Stimulated activated CD4-positive, alpha-beta T cell treated with anti-CD3 and anti-CD28 coated beads, Interleukin-1b, Interleukin-23, amount 100 ng/mL, for 24 hours (primary cell): ENCODE results near the gene FCGR3B.
"Not testable (repeated sequence)": the region's sequence is repeated elsewhere in the genome, so short reads cannot be mapped to it uniquely, and the experiment has no call there.

Source experiments
- DNase-seq, 4 experiments: peaks; one replicate each; pipeline ENCODE4 v3.0.0-alpha.2; 2020; ENCODE audit warnings: low read depth in 4 of 4, low spot score in 1 of 4

Gene FCGR3B

DNA sequence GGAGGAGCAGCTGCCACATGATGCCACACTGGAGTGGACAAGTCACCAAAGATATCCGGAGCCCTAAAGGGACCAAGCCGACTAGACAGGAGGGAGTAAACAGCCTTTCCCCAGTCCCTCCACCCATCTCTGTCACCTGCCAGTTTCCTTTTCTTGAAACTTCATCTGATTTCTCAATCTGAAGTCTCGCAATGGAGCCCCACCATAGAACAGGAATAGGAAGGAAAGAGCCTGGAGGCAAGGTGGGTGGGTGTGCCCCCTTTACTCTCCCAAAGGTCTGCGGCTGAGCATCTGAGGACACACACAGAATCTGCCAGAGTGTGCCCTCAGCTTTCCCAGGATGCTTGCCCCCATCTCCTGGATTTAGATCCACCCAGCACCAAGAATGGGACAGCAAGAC, at the start of gene FCGR3B:
TSS of gene FCGR3B (minus strand) at position 101 of the 400 bp plus-strand sequence. CDS start at position 19, 82 bp downstream.
- DNase-seq, result no peak

DNA sequence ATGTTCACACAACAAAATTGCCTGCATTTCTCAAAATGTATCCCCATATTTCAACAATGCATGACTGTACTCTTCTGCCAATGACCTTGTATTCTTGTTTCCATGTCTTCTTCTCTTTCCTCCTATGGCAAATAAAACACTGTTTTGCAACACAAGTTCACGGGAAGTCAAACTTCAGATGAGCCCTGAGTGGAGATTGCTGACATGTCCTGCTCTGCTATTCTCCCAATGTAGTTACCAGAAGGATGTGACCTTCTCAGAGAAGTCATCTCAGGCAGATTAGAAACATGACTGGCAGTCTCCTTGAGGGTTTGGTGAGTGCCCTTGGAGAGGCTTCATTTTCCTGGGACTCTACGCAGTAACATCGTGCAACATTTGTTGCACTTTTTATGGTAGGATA, 47.5 kb upstream of the FCGR3B start:
- no peak for DNase-seq

- no peak for DNase-seq
Observed at GRCh38 chr1:161676958-161677689, 46.1 kb upstream of the FCGR3B start.

DNA sequence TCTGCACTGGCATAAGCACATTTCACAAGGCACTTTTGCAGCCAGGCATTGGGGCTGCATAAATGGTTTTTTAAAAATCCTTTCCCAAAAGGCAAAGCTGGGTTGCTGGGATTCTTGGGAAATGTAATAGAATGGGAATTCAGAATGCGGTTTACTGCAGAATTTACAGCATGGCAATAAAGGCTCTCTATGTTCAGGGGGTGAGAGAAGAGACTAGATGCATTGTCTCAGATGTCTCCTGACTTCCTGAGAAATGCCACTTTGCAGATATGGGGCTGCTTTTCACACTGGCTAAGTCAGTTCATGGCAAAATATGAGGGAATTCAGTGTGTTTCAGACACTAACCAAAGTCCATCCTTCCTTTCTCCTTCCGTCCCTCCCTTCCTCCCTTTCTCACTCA, 45.5 kb upstream of the FCGR3B start:
- DNase-seq, result no peak

DNA sequence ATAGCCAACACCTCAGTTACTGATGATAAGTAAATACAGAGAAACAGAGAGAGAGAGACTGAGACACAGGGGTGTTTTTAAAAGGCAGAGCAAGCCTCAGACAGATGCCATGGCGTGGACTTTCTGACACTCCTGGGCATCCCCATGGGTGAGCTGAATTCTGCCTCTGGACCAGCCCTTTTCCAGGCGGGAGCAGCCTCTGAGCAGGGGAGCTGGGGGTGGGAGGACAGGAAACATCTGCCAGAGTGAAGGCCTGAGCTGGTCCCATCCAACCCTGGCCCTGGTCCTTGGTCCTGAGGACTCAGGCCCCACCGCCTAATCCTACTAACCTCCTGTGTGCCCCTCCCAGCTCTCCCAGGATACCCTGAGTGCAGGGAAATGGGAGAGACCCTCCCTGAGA, 43.9 kb upstream of the FCGR3B start:
- not testable (repeated sequence) for DNase-seq

- DNase-seq, result not testable (repeated sequence)
Observed at GRCh38 chr1:161674447-161674846, 43.5 kb upstream of the FCGR3B start.

- not testable (repeated sequence) for DNase-seq
Observed at GRCh38 chr1:161673437-161673836, 42.5 kb upstream of the FCGR3B start.

GRCh38 chr1:161671045-161672020, 40.4 kb upstream of the FCGR3B start:
- not testable (repeated sequence) for DNase-seq

DNA sequence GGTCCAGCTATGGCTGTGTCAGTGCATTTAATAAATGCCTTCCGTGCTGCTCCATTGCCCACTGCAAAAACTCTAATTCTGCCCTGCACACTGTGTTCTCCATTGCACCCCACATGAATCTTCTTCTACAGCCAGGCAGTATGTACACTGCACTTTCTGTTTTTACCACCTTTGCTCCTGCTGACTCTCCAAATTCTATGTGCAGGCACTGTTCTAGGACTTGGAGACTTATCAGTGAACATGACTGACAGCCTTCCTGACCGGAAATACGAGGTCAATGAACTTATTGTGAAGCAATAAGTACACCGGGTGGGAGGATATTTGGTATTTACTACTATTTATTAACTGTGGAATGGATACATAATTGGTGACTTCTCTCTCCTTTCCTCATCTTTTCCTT, 33.7 kb upstream of the FCGR3B start:
- not testable (repeated sequence) for DNase-seq

DNA sequence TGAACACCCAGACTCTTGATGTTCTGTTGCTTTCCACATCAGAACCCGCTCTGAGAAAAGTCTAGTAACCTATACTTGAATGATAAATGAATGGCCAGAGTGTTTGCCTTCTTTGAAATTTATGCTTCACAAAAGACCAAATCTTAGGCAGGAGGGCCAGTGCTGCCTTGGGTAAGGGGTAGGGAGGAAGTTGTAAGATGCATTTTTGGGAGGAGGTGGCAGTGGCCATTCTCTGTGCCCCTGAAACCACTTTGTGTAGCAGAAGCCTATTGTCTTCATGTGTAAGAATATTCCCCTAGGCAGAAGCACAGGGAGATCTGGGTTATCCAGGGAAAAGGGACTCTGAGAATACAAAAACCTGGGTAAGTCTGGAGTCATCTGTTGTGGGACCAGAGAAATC, 32.6 kb upstream of the FCGR3B start:
- DNase-seq, result not testable (repeated sequence)

- not testable (repeated sequence) for DNase-seq
Observed at GRCh38 chr1:161662684-161663339, 31.8 kb upstream of the FCGR3B start, which contains the start of gene FCGR2B. FCGR2B (plus strand) TSS chr1:161663143; CDS start chr1:161663242, 99 bp downstream.

DNA sequence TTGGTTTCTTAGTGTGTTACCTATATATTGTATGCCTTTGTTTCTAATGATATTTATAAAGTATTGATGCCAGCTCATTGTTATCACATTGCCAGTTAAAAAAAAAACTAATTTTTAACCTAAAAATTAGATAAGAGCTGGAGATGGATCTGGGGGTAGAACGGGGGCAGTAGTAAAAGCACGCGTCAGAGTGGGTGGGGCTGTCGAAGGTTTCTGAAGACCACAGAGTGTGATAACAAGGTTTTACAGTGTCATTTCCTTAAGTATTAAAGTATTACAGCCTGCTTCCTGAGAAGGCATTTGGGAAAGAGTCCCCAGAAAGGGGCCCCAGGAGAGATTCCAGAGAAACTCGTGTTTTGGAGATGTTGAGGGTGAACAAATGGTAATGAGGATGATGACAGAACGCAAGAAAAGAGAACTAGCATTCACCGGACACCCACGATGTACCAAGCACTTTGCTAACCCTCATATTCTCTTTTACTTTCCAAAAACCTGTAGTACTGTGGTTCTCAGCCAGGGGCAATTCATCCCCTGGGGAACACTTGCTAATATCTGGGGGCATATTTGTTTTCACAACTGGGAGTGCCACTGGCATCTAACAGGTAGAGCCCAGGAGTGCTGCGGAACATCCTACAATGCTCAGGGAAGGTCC, 30.8 kb upstream of the FCGR3B start:
- not testable (repeated sequence) for DNase-seq

DNA sequence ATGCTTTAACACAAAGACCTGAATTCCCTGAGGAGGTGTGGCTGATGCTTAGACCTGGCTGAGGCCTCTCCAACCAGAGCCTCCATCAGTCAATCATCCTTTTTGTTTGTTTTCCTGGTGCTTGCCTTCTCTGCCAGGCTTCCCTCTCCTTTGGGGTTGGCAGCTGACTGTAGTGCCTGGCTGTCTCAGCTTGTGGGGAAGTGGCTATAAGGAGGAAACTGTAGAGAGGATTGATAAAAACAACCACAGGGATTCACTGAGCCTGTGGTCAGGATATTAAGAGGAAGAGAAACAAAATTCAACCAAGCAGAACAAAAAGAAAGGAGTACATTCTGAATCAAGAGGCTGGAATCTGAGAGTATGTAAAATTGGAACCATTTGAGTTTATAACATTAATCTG, 27.5 kb upstream of the FCGR3B start:
- not testable (repeated sequence) for DNase-seq

DNA sequence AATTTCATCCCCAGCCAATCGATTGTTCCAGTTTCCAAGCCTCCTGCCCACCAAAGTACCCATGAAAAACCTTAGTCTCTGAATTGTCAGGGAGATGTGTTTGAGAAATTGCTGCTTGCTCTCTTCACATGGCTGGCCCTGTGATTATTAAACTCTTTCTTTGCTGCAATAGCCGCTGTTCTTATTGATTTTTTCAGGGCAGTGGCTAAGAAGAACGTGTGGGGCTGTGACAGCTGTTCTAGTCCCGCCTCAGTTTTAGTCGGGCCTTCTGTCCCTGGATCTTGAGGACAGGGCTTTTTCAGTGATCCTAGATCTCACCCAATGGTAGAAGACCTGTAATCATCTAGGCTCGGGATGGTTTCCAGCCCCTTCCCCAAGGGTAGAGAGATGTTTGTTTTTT, 23.0 kb upstream of the FCGR3B start:
- not testable (repeated sequence) for DNase-seq

DNA sequence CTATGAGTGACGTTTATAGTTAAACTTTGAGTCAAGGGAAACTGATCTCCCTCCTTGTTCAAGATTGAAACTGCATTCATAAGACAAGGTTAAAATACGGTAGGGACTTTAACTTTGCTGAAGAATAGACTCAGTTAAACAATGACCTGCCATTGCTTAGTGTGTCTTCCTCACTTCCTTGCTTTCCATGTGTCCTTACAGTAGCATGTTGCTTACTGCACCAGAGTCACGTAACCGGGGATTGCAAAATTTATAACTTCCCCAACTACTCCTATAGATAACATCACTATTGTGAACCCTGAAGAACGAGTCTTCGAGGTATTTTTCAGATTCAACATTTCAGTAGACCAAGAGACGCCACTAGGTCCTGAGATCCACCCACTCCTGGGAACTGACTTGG, 22.6 kb upstream of the FCGR3B start:
- not testable (repeated sequence) for DNase-seq

DNA sequence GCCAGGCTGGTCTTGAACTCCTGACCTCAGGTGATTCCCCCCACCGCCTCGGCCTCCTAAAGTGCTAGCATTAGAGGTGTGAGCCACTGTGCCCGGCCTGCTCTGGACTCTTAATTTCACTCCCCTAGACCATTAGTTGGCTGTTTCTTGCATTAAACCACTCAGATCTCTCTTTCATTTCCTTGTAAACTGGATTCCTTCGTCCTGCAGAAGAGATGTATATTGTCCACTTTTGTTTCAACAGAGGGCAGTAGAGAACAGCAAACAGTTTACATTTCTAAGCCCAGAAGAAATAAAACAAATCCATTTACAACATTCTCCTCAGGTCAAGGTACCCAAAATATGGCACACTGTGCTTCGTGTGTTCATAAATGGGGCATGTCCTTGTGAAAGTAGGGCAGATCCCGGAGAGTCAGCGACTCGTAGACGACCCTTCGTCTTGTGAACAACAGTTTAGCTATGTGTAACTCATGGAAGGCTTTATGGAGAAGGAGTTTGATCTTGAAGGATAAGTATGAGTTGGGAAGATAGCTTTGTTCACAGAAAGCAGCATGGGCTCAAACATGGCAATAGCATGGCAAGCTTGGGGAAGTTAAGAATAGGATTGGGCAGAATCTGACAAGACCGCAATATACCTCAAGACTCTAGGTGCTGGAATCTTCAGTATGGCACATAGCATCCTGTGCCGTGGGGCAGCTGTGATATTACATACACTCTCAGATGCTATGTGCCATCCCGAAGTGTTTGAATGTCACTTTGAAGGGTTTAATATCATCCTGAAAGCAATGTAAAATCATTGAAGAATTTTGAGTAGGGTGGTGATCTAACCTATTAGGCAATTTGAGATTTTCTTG, 16.8 kb upstream of the FCGR3B start:
- DNase-seq, result not testable (repeated sequence)

DNA sequence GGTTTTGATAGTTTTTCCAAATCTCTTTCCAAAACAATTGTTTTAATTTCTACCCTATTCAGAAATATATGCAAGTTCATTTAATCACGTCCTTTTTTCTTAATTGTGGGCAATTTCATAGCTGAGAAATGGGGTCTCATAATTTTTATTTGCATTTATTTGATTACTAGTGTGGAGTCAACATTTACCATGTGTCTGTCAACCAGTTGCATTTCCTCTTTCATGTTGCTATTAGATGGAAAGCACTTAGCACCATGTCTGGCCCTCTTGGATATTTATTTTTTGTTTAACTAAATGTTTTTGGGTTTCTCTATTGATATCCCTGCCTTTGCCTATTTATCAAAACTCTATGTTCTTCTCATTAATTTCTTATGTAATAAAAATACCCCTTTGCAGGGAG, 13.9 kb upstream of the FCGR3B start:
- DNase-seq, result not testable (repeated sequence)

DNA sequence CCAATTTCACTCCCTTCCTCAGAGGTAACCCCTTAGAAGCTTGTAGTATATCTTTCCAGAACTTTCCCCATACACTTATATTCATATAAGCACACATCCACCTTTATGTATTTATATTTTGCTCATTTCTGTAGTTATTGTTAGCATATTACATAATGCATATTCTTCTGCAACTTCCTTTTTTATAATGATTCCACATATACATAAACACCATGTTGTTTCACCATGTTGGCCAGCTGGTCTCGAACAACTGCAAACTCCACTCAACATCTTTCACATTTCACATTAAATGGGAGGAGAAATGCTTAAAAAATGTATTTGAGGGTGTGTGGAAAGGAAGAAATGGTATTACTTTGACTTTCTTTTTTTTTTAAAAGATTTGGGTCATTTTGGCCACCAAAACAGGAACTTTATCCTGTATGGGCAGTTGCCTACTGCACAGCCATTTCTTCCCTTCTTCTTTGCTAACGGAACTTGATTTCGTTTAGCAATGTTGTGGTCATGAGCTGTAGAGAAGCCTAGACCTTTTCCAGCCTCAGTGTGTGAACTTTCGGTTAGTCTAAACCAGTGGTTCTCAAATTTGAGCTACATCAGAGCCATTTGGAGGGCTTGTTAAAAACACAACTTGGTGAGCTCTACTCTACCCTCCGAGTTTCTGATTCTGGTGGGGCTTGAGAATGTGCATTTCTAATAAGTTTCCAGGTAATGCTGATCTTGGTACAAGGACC, 12.7 kb upstream of the FCGR3B start:
- DNase-seq, result not testable (repeated sequence)

GRCh38 chr1:161642697-161643096, 11.7 kb upstream of the FCGR3B start:
- DNase-seq, result not testable (repeated sequence)
